Measurements from ENCODE around the gene CFAP157.
A peak's percentile ranks its signal among the peaks of the same experiment; 100 is the strongest.

Gene CFAP157

GRCh38 chr9:127716412-127716811, 9.6 kb downstream of the CFAP157 start:
- FAIRE-seq, result no peak

- no peak for FAIRE-seq
These were observed 11.0 kb downstream of the CFAP157 start for GRCh38 chr9:127717766-127718165.

GRCh38 chr9:127720031-127720864, 13.5 kb downstream of the CFAP157 start:
- FAIRE-seq, result no peak

GRCh38 chr9:127720865-127721227, 14.1 kb downstream of the CFAP157 start:
- FAIRE-seq, result no peak

- no peak for FAIRE-seq
These were observed 14.6 kb downstream of the CFAP157 start for GRCh38 chr9:127721391-127721821.

GRCh38 chr9:127722055-127722745, 15.4 kb downstream of the CFAP157 start:
- FAIRE-seq, result no peak

- no peak for FAIRE-seq
These were observed 16.2 kb downstream of the CFAP157 start for GRCh38 chr9:127723013-127723412.

GRCh38 chr9:127723444-127723843, 16.7 kb downstream of the CFAP157 start:
- no peak for FAIRE-seq

- no peak for FAIRE-seq
These were observed 17.2 kb downstream of the CFAP157 start for GRCh38 chr9:127724012-127724411.

GRCh38 chr9:127726871-127727270, 20.1 kb downstream of the CFAP157 start:
- no peak for FAIRE-seq

- FAIRE-seq, result no peak
These were observed 22.0 kb downstream of the CFAP157 start for GRCh38 chr9:127728808-127729207.

GRCh38 chr9:127729522-127730256, 22.9 kb downstream of the CFAP157 start:
- FAIRE-seq, result no peak

GRCh38 chr9:127730262-127730661, 23.5 kb downstream of the CFAP157 start:
- FAIRE-seq, result no peak

GRCh38 chr9:127730799-127731410, 24.1 kb downstream of the CFAP157 start:
- FAIRE-seq, result no peak

GRCh38 chr9:127731938-127732337, 25.1 kb downstream of the CFAP157 start:
- FAIRE-seq, result no peak

- FAIRE-seq, result no peak
These were observed 25.7 kb downstream of the CFAP157 start for GRCh38 chr9:127732444-127732843.

- FAIRE-seq, result no peak
These were observed 26.8 kb downstream of the CFAP157 start for GRCh38 chr9:127733614-127734013.

- no peak for FAIRE-seq
These were observed 27.5 kb downstream of the CFAP157 start for GRCh38 chr9:127734247-127734746.

- peak; percentile 69 for FAIRE-seq
These were observed 28.1 kb downstream of the CFAP157 start, which contains the start of gene TOR2A for GRCh38 chr9:127734747-127735529. TOR2A (minus strand) TSS chr9:127735294; CDS start chr9:127735270, 24 bp downstream.

GRCh38 chr9:127735530-127736185, 28.9 kb downstream of the CFAP157 start:
- FAIRE-seq, result no peak

- FAIRE-seq, result no peak
These were observed 31.9 kb downstream of the CFAP157 start for GRCh38 chr9:127738666-127739065.

All from TTC549 (cell line).